Heart left ventricle (tissue), 13 donors: ENCODE data around the gene FGD3.

Experiments used
- CTCF ChIP-seq, 12 donors: fragments of 200-600 bp; sonication (generic) in 4 of 12; IDR thresholded peaks; one replicate each; pipeline versions ENCODE4 v1.5.0 to v1.8.0; 2018 to 2022; ENCODE audit warnings: antibody characterized with exemption in 12 of 12, mild to moderate bottlenecking in 5 of 12
- POLR2A ChIP-seq, 2 donors: fragments of 450-650 bp; IDR thresholded peaks; one replicate each; pipeline ENCODE4 v1.6.1; 2017; ENCODE audit warnings: antibody characterized with exemption in 2 of 2, mild to moderate bottlenecking in 2 of 2, moderate library complexity in 2 of 2
- donor health status: ischemic (EF 13 %, LVEDD 7.1; RV severe dilation, severe dysfunction).
- donor health status: DM: no; HTN: yes; CAD: no.
- donor health status: DM: no; HTN: no; CAD: no.
- donor health status: ischemic (EF 25% LVEDD 6.9; RV normal size, moderate dysfunction).
- donor health status: ischemic (EF 25% LVEDD 5.7; RV mildly dilated, moderate dysfunction).
- donor health status: ischemic (EF 35%, LVEDD 5.7; RV mildly dilated, moderate dysfunction).
- donor health status: nonischemic (EF 11% LVEDD 7.7; RV severe dilation, severe dysfunction).
- donor health status: DM: yes; HTN: yes; CAD: no.
- donor health status: PGD.
- donor health status: ischemic (EF 29% LVEDD 5.4; RV normal size, mild dysfunction).
- donor health status: nonischemic (EF 23%, LVEDD 6.1; RV moderate dilation, normal function).

- TF ChIP-seq CTCF (IDR thresholded peaks at IDR 0.05): no peak
- no peak for TF ChIP-seq POLR2A (IDR thresholded peaks at IDR 0.05)
Measured at GRCh38 chr9:92948038-92948534, 763 bp downstream of the FGD3 start.
